ENCODE measurements around the gene POP5. TPM values are rescaled to one million over a fixed set of nuclear protein-coding genes. Genes with fewer than 3 reads are reported as not detected.

Gene POP5
- total RNA-seq, 1 experiment from 2014 or later: 64.0 TPM

DNA sequence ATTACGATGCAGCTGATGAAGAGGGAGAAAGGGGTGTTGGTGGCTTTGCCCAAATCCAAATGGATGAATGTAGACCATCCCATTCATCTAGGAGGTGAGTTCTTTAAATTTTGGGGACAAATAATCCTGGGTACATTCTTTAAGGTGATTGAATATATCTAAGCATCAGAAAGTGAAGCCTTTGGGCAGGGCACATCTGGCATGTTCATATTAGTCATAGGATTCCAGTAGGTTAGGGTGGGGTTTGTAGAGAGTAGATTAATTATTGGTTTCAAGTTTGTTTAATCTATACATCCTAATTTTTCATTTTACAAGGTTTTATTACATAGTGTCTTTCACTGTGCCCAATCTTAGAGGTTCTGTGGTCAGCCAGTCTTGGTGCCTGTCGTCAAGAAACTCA is 23.6 kb downstream of the POP5 start:
- Histone ChIP-seq H3K14ac (ENCODE audit: insufficient read depth, low read length) (no peak overlapping the region), H2BK15ac (ENCODE audit: low read depth, low read length) (no peak overlapping the region), H3K23me2 (ENCODE audit: insufficient read length, low read depth, low read length, poor library complexity, severe bottlenecking) (no peaks in the 10 kb centered on the region), H3K4ac (ENCODE audit: low read depth, low read length) (no peak overlapping the region), H2BK20ac (ENCODE audit: low read depth, low read length, poor library complexity, severe bottlenecking) (no peak overlapping the region), H3K4me1 (ENCODE audit: insufficient read depth, low read length) (no peaks in the 10 kb centered on the region), H4K91ac (ENCODE audit: insufficient read length, low read depth, low read length) (no peak overlapping the region), H3K27me3 (ENCODE audit: insufficient read depth, low read length) (no peaks in the 10 kb centered on the region), H3K56ac (ENCODE audit: insufficient read length, low read depth, low read length) (no peak overlapping the region), H4K5ac (ENCODE audit: insufficient read length, low read depth, low read length) (no peak overlapping the region), H3K9ac (ENCODE audit: extremely low read depth, insufficient read length, low read length) (no peak overlapping the region), H4K8ac (replicated peaks; ENCODE audit: insufficient read length, low read depth, low read length) (no peak overlapping the region), H3K23ac (ENCODE audit: insufficient read length, low read depth, low read length) (no peak overlapping the region), H2BK12ac (ENCODE audit: insufficient read length, low read depth, low read length) (no peak overlapping the region), H3K27ac (ENCODE audit: insufficient read length, low read depth, low read length) (no peak overlapping the region), H3K9me3 (ENCODE audit: control insufficient read depth, low read depth, low read length) (no peaks in the 10 kb centered on the region), H2BK120ac (ENCODE audit: low read depth, low read length, poor library complexity, severe bottlenecking) (no peak overlapping the region), H3K79me2 (ENCODE audit: insufficient read depth, low read length) (no peaks in the 10 kb centered on the region), H2BK5ac (ENCODE audit: insufficient read length, low read length) (no peak overlapping the region), H2AFZ (ENCODE audit: low read length) (no peak overlapping the region), H2AK5ac (ENCODE audit: insufficient read length, low read length) (no peak overlapping the region), H3T11ph (ENCODE audit: low read length) (no peak overlapping the region), H3K18ac (ENCODE audit: insufficient read length, low read depth, low read length) (no peak overlapping the region), H3K79me1 (ENCODE audit: insufficient read depth, low read depth, low read length, poor library complexity, severe bottlenecking) (no peaks in the 10 kb centered on the region), H4K20me1 (ENCODE audit: control insufficient read depth, insufficient read depth, insufficient read length) (no peaks in the 10 kb centered on the region), H3K4me2 (ENCODE audit: insufficient read depth, insufficient read length, low read length) (no peak overlapping the region)
- no peaks in the 10 kb centered on the region for H3K4me1 Mint-ChIP-seq
- DNase-seq: no peak
- no peak overlapping the region for H3K4me3 Mint-ChIP-seq
- H3K9me3 Mint-ChIP-seq: no peaks in the 10 kb centered on the region
- H3K27ac Mint-ChIP-seq: no peak overlapping the region
- no peaks in the 10 kb centered on the region for H3K27me3 Mint-ChIP-seq (ENCODE audit: low read depth)
- TF ChIP-seq CTCF (conservative IDR thresholded peaks at IDR 0.05): no peak
- H3K36me3 Mint-ChIP-seq (ENCODE audit: insufficient read depth in 1 of 3, low read depth in 3 of 3): peaks cover 32 to 72% (median 70%) of the 10 kb centered on the region in 3 experiments; a peak in 6 of 7 replicates
- no CpG with 5 or more reads among the region's 2 CpGs for WGBS (ENCODE audit: extremely low coverage, insufficient read length, low lambda C conversion rate)

All from H9 (cell line).